HepG2 (cell line): Measurements from ENCODE around the gene KIF22. TPM values are rescaled to one million over a fixed set of nuclear protein-coding genes. Genes with fewer than 3 reads are reported as not detected.

Experiments
- ATF1 ChIP-seq: IDR thresholded peaks from 2 replicates; pipeline ENCODE4 v1.6.1; 2016; ENCODE audit warnings: mild to moderate bottlenecking, control low read depth
- GTF3A ChIP-seq: sonication (generic); formaldehyde crosslinking; conservative IDR thresholded peaks from 2 replicates; pipeline ENCODE4 v1.4.0; 2020; ENCODE audit warnings: mild to moderate bottlenecking, missing genetic modification reagents
- KAT2B ChIP-seq: fragments of 150-350 bp; IDR thresholded peaks from 2 replicates; pipeline ENCODE4 v1.6.1; 2014; ENCODE audit warnings: low read depth, low read length, borderline replicate concordance
- KIAA2018 ChIP-seq: sonication (generic); formaldehyde crosslinking; IDR thresholded peaks from 2 replicates; pipeline ENCODE4 v1.5.0; 2020; ENCODE audit warnings: mild to moderate bottlenecking, missing genetic modification reagents, borderline replicate concordance
- MED8 ChIP-seq: sonication (generic); formaldehyde crosslinking; IDR thresholded peaks from 2 replicates; pipeline ENCODE4 v1.8.1; 2023; ENCODE audit warnings: mild to moderate bottlenecking, missing genetic modification reagents; ENCODE audit not compliant: insufficient replicate concordance
- MYNN ChIP-seq: sonication (generic); formaldehyde crosslinking; IDR thresholded peaks from 2 replicates; pipeline ENCODE4 v1.4.0; 2020; ENCODE audit warnings: mild to moderate bottlenecking, low read depth, missing genetic modification reagents
- NONO ChIP-seq, 2 experiments: fragments of 450-650 bp in 1 of 2; sonication (generic) in 1 of 2; formaldehyde crosslinking in 1 of 2; IDR thresholded peaks in 1 of 2; conservative IDR thresholded peaks in 1 of 2; 2 replicates each; pipeline versions ENCODE4 v1.6.1 to v1.8.0; 2017 to 2022; ENCODE audit warnings: mild to moderate bottlenecking in 1 of 2, missing genetic modification reagents in 1 of 2, moderate library complexity in 1 of 2
- NR2F6 ChIP-seq, 2 experiments: IDR thresholded peaks; 2 replicates each; pipeline ENCODE4 v1.6.1; 2016; ENCODE audit warnings: antibody characterized with exemption in 1 of 2, mild to moderate bottlenecking in 1 of 2
- NRL ChIP-seq: sonication (generic); formaldehyde crosslinking; IDR thresholded peaks from 2 replicates; pipeline ENCODE4 v1.5.0; 2020; ENCODE audit warnings: missing genetic modification reagents, mild to moderate bottlenecking, moderate library complexity, borderline replicate concordance
- PBX2 ChIP-seq: IDR thresholded peaks from 2 replicates; pipeline ENCODE4 v1.6.1; 2016; ENCODE audit warnings: control low read depth
- PRMT3 ChIP-seq: sonication (generic); formaldehyde crosslinking; IDR thresholded peaks from 2 replicates; pipeline ENCODE4 v1.8.1; 2022; ENCODE audit warnings: low read depth, mild to moderate bottlenecking, moderate library complexity, missing genetic modification reagents, borderline replicate concordance
- RFXAP ChIP-seq: sonication (generic); formaldehyde crosslinking; IDR thresholded peaks from 2 replicates; pipeline ENCODE4 v1.4.0; 2020; ENCODE audit warnings: missing genetic modification reagents, borderline replicate concordance
- RXRA ChIP-seq: sonication (generic); formaldehyde crosslinking; IDR thresholded peaks from 2 replicates; pipeline ENCODE4 v1.5.1; 2020; ENCODE audit warnings: missing genetic modification reagents
- TFDP2 ChIP-seq: sonication (generic); formaldehyde crosslinking; IDR thresholded peaks from 2 replicates; pipeline ENCODE4 v1.4.0; 2020; ENCODE audit warnings: missing genetic modification reagents
- ZNF33B ChIP-seq: sonication (generic); formaldehyde crosslinking; IDR thresholded peaks from 2 replicates; pipeline ENCODE4 v1.5.1; 2020; ENCODE audit warnings: mild to moderate bottlenecking, missing genetic modification reagents
- ZNF749 ChIP-seq: sonication (generic); formaldehyde crosslinking; IDR thresholded peaks from 2 replicates; pipeline ENCODE4 v1.8.0; 2022; ENCODE audit warnings: mild to moderate bottlenecking, missing genetic modification reagents, moderate library complexity, borderline replicate concordance
- polyA plus RNA-seq, 8 experiments: library from polyadenylated mRNA; depleted of rRNA in 3 of 8; stranded (reverse) in 7 of 8; unstranded in 1 of 8; fragments of >200 nt; fragmentation: Illumina TruSeq in 4 of 8; extraction: Trizol in 4 of 8; gene quantifications; 2 replicates each; pipeline versions ENCODE4 v1.2.1 to v1.2.3, GENCODE V29; 2011 to 2016; ENCODE audit warnings: low read depth in 4 of 8, missing spikeins in 1 of 8, mixed read lengths in 1 of 8; ENCODE audit not compliant: insufficient read depth in 1 of 8
- total RNA-seq, 5 experiments: library from RNA; depleted of rRNA; stranded (reverse); fragments of >200 nt; fragmentation: Illumina TruSeq; extraction: Trizol; gene quantifications; 2 replicates each; pipeline ENCODE4 v1.2.3, GENCODE V29; 2016; ENCODE audit warnings: low read depth in 1 of 5

Gene KIF22
- total and polyA plus RNA-seq, 2 of the 13 experiments (the other 11 are each of a cell fraction or from before 2014, with no cell fraction given): 95.8 to 118 TPM

- TF ChIP-seq PRMT3 (CRISPR knock-in tag) (peak; percentile 94; the same call in 1 of the 2 replicates), NONO (IDR thresholded peaks at IDR 0.05) (no peak), NONO (CRISPR knock-in tag; conservative IDR thresholded peaks at IDR 0.05) (peak; percentile 100), KAT2B (no peak), RFXAP (CRISPR knock-in tag) (peak; percentile 88; the same call in 1 of the 2 replicates), NR2F6 (IDR thresholded peaks at IDR 0.05) (no peak), NR2F6 (CRISPR knock-in tag; IDR thresholded peaks at IDR 0.05) (peak; percentile 80), MYNN (CRISPR knock-in tag) (peak; percentile 88; the same call in 1 of the 2 replicates), ZNF749 (CRISPR knock-in tag) (peak; percentile 95), RXRA (CRISPR knock-in tag) (peak; percentile 91), ZNF33B (CRISPR knock-in tag) (peak; percentile 37; the same call in 1 of the 2 replicates), MED8 (peak; percentile 71), PBX2 (CRISPR knock-in tag) (no peak), ATF1 (no peak), GTF3A (CRISPR knock-in tag) (no peak; the same call in 1 of the 2 replicates), KIAA2018 (CRISPR knock-in tag) (peak; percentile 94; the same call in 1 of the 2 replicates), TFDP2 (CRISPR knock-in tag) (peak; percentile 97), NRL (peak; percentile 95)
These were observed 14.9 kb downstream of the KIF22 start (continued) for GRCh38 chr16:29805232-29806098.
